WTC11 (cell line): ENCODE results near the gene GUCY2D.

ENCODE experiments used
- AFF4 ChIP-seq: sonication (generic); formaldehyde crosslinking; IDR thresholded peaks from 2 replicates; pipeline ENCODE4 v1.8.1; 2023; ENCODE audit warnings: mild to moderate bottlenecking, missing genetic modification reagents, borderline replicate concordance
- ATF1 ChIP-seq: sonication (generic); formaldehyde crosslinking; IDR thresholded peaks from 2 replicates; pipeline ENCODE4 v1.8.1; 2023; ENCODE audit warnings: mild to moderate bottlenecking, moderate library complexity, missing genetic modification reagents
- ATF3 ChIP-seq: sonication (generic); formaldehyde crosslinking; conservative IDR thresholded peaks from 2 replicates; pipeline ENCODE4 v1.8.1; 2022; ENCODE audit warnings: mild to moderate bottlenecking, missing genetic modification reagents
- CTCF ChIP-seq: fragments of 200-600 bp; IDR thresholded peaks from 2 replicates; pipeline ENCODE4 v1.8.0; 2022; ENCODE audit warnings: antibody characterized with exemption
- E2F5 ChIP-seq: sonication (generic); formaldehyde crosslinking; IDR thresholded peaks from 2 replicates; pipeline ENCODE4 v1.8.1; 2022; ENCODE audit warnings: mild to moderate bottlenecking, moderate library complexity, missing genetic modification reagents
- ESRRA ChIP-seq: sonication (generic); formaldehyde crosslinking; IDR thresholded peaks from 2 replicates; pipeline ENCODE4 v1.8.1; 2022; ENCODE audit warnings: mild to moderate bottlenecking, missing genetic modification reagents, borderline replicate concordance
- FOXP1 ChIP-seq: sonication (generic); formaldehyde crosslinking; IDR thresholded peaks from 2 replicates; pipeline ENCODE4 v1.8.0; 2022; ENCODE audit warnings: missing genetic modification reagents, mild to moderate bottlenecking, moderate library complexity, borderline replicate concordance
- MAX ChIP-seq: sonication (generic); formaldehyde crosslinking; IDR thresholded peaks from 2 replicates; pipeline ENCODE4 v1.8.0; 2022; ENCODE audit warnings: mild to moderate bottlenecking, missing genetic modification reagents
- NFYB ChIP-seq: sonication (generic); formaldehyde crosslinking; conservative IDR thresholded peaks from 2 replicates; pipeline ENCODE4 v1.8.0; 2022; ENCODE audit warnings: low read depth, missing genetic modification reagents
- USF2 ChIP-seq: sonication (generic); formaldehyde crosslinking; IDR thresholded peaks from 2 replicates; pipeline ENCODE4 v1.8.1; 2023; ENCODE audit warnings: mild to moderate bottlenecking, missing genetic modification reagents, moderate library complexity
- ZNF121 ChIP-seq: sonication (generic); formaldehyde crosslinking; IDR thresholded peaks from 2 replicates; pipeline ENCODE4 v1.8.0; 2023; ENCODE audit warnings: missing genetic modification reagents
- ZNF232 ChIP-seq: sonication (generic); formaldehyde crosslinking; IDR thresholded peaks from 2 replicates; pipeline ENCODE4 v1.8.0; 2022; ENCODE audit warnings: mild to moderate bottlenecking, missing genetic modification reagents
- ZNF512 ChIP-seq: sonication (generic); formaldehyde crosslinking; IDR thresholded peaks from 2 replicates; pipeline ENCODE4 v1.8.1; 2022; ENCODE audit warnings: missing genetic modification reagents, borderline replicate concordance

- TF ChIP-seq CTCF (no peak), NFYB (CRISPR knock-in tag) (no peak), E2F5 (CRISPR knock-in tag) (no peak), ATF3 (CRISPR knock-in tag) (no peak), AFF4 (CRISPR knock-in tag) (no peak), FOXP1 (no peak), MAX (CRISPR knock-in tag) (no peak), USF2 (no peak), ZNF121 (CRISPR knock-in tag) (no peak), ZNF512 (CRISPR knock-in tag) (no peak), ZNF232 (CRISPR knock-in tag) (no peak), ESRRA (CRISPR knock-in tag) (no peak), ATF1 (CRISPR knock-in tag) (no peak)
These were observed 37.3 kb downstream of the GUCY2D start for GRCh38 chr17:8039611-8040168.
